Muscle of back (tissue), 11 donors: ENCODE results near the gene HK2. TPM values are rescaled to one million over a fixed set of nuclear protein-coding genes. Genes with fewer than 3 reads are reported as not detected.

Source experiments
- DNase-seq, 3 donors: peaks; one replicate each; pipeline versions ENCODE4 v3.0.0 to v3.0.0-alpha.2; 2013
- polyA plus RNA-seq, 10 donors: library from polyadenylated mRNA; unstranded; fragments of 120-200 nt; gene quantifications; one replicate each; pipeline ENCODE4 v1.2.1, GENCODE V29; 2013; ENCODE audit not compliant: insufficient read length in 10 of 10

The HK2 gene
- polyA plus RNA-seq, 10 donors: 5.9 to 9.0 (median 7.9) TPM

DNA sequence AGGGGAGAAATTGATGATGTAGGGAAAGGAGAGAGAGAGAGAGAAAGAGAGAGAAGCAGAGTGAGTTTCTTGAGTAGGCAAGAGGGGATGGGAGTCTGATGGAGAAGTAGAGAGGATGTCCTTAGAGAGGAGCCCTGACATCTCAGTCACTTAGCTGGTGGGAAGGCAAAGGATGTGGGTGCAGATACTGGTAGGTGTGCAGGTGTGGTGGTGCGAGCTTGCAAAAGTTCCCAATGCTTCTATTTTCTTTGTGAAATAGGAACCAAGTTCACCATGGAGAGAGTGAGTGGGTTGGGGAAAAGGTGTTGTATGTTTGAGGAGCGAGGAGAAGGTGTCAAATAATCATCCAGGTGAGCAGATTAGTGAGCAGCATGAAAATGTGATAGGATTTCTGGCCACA, 98.0 kb downstream of the HK2 start:
- no peak for DNase-seq

DNA sequence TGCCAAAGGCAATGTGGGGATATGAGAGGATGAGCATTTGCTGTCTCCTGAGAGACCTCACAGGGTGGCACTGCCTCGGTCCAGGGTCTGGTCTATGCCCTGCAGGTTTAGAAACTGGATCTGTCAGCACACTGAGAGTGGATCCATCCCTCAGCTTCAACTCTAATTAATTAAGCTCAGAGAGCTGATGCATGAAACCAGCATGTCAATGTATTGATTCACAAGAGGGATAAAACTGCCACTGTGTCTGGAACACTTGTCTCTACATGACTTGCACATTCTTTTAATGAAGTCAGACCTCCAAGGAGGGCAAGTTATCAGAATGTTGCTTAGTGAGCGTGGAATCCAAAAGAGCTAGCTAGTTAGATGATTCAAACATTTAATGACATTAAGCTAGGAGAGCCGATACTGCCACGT, 102.1 kb downstream of the HK2 start:
- no peak for DNase-seq

DNA sequence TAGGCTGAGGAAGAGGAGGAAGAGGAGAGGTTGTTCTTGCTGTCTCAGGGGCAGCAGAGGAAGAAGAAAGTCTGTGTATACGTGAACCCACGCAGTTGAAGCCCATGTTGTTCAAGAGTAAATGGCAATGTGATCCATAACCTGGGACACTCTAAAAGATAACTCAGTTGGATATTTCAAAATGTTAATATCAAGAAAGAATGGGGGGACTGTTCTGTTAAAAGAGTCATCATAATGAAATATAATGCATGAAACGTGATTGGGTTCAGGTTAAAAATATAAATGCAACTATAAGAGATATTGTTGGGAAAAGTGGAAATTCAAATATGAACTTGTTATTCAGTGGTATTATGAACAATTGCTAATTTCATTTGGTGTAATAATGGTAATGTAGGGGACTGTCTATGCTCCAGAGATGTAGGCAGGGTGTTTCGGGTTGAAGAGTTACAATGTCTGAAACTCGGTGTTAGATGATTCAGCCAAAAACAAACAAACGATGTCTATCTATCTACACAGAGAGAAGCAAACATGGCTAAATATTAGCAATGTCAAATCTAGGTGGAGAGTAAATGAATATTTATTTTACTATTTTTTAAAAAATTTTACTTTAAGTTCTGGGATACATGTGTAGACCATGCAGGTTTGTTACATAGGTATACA, 103.4 kb downstream of the HK2 start:
- no peak for DNase-seq

DNA sequence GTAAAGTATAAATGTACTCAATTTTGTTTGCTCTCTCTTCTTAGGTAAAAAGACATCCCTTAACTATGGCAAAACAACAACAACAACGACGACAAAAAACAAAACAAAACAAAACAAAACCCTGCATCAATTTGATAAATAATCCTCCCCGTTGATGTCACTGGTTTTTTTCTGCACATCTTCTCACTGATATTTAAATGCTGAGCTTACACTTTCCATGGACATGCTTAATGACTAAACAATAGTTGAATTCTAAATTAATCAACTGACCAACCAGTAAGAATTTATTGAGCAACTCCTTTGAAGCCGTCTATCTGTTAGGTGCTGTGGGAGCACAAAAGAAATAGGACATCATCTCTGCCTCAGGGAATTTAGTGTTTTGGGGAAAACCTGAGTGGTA, 104.3 kb downstream of the HK2 start:
- no peak for DNase-seq

- DNase-seq: no peak
Observed at GRCh38 chr2:74939919-74940812, 106.2 kb downstream of the HK2 start.

DNA sequence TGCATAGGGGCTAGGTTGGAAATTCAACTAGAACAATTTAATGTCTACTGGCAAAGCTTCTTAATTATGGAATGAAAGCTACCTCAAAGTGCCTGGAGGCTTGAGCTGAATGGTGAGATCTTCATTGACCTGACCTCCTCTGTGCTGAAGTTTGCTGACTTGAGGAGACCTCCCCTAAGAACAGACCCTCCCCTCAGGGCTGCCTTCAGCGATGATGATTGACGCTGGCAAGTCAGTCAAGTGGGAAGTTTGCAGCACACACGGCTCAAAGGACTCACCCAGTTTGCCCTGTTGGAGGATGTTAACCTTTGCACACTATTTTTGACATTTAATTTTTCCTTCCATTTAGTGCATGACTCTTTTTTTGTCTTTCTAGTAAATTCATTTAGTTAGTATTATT, 107.4 kb downstream of the HK2 start:
- no peak for DNase-seq

DNA sequence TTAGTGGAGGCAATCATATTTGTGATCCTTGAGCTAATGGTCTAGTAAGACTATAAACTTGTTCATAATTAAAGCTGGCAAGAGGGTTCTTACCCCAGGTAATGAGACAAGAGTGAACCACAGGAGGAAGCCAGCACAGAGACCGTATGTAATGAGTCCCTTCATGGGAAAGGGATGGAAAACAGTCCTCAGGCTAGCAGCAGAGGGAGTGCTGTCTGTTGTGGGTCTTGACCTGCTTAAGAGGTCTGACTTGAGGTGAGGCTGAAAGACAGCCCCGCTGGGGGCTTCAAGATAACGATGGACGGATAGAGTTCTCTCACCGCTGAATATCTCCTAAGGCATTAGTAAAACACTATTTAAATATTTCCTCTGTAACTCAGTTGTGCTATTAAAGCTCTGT, 108.3 kb downstream of the HK2 start:
- no peak for DNase-seq

Other genes with a start within 250 kb of the HK2 start
- under 1 TPM; 0.21 to 0.51 (median 0.28) TPM for gene M1AP, start 185.8 kb upstream of the HK2 start, polyA plus RNA-seq
- 1 to 10 TPM; 2.4 to 5.6 (median 3.1) TPM for gene SEMA4F, start 179.9 kb upstream of the HK2 start, polyA plus RNA-seq
- gene POLE4, start 124.5 kb downstream of the HK2 start, polyA plus RNA-seq: 10 to 100 TPM; 40.9 to 57.7 (median 53.1) TPM